ENCODE data around the gene ATP5F1C.

DNA sequence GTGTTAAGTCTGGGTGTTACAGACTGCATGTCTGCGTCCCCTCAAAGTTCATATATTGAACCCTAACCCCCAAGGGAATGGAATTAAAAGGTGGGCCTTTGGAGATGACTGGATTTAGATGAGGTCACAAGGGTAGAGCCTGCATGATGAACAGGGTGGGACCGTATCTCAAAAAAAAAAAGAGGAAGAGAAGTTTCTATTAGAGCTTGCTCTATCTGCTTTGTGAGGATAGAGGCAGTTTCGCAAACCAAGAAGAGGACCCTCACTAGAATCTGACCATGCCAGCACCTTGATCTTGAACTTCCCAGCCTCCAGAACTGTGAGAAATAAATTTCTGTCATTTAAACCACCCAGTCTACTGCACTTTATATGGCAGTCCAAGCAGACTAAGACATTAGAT, 1.5 kb upstream of the ATP5F1C start:
- TF ChIP-seq EZH2 (IDR thresholded peaks at IDR 0.05; ENCODE audit: borderline replicate concordance, control insufficient read depth, low read depth, low read length) (no peak), MXI1 (IDR thresholded peaks at IDR 0.05; ENCODE audit: low read depth, low read length) (no peak), CTCF (IDR thresholded peaks at IDR 0.05 in 2 of 3, conservative IDR thresholded peaks at IDR 0.05 in 1 of 3; ENCODE audit: control insufficient read depth in 2 of 3, extremely low read depth in 1 of 3, insufficient read depth in 1 of 3, low read depth in 3 of 3, low read length in 3 of 3) (no peak), POLR2A (IDR thresholded peaks at IDR 0.05; ENCODE audit: low read depth, low read length) (no peak), ZNF274 (IDR thresholded peaks at IDR 0.05; ENCODE audit: insufficient read depth, insufficient read length) (no peak), HDAC6 (IDR thresholded peaks at IDR 0.05; ENCODE audit: unreplicated experiment) (no peak), BRCA1 (IDR thresholded peaks at IDR 0.05; ENCODE audit: low read depth, low read length) (no peak), RCOR1 (conservative IDR thresholded peaks at IDR 0.05; ENCODE audit: low read depth, low read length) (no peak), RAD21 (IDR thresholded peaks at IDR 0.05; ENCODE audit: insufficient read depth, low read depth, low read length) (no peak), CHD4 (IDR thresholded peaks at IDR 0.05) (no peak), ZNF24 (IDR thresholded peaks at IDR 0.05) (no peak), RELB (IDR thresholded peaks at IDR 0.05; ENCODE audit: low read depth) (no peak)
